ENCODE data around the gene ARID5B.
A peak's percentile ranks its signal among the peaks of the same experiment; 100 is the strongest.

The ARID5B gene

DNA sequence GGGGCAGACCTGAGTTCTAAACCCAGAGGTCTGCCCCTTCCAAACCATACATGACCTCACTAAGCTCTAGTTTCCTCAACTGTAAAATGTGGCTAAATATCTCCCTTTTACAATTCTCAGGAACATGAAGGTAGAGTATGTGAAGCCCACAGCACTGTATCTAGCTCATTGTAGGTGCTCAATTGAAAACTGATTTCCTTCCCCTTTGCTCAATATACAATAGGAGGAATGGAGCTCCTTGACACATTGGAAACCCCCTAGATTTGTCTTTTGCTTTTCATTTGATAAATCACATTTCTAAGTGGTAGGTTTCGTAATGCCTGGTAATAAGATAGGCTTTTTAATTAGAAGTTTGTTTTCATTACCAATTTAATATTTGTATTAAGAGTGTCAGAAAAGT, 153.3 kb downstream of the ARID5B start:
- no peak for DNase-seq
- H3F3A ChIP-seq (ENCODE audit: insufficient read depth, low read length) = peaks cover 20% of the 10 kb centered on the region
- no peaks in the 10 kb centered on the region for H3K9me2 ChIP-seq (replicated peaks; ENCODE audit: insufficient read depth, low read length)
- H3K36me3 ChIP-seq (replicated peaks; ENCODE audit: insufficient read depth, low read length) = peaks cover 21% of the 10 kb centered on the region
- H4K20me1 ChIP-seq (ENCODE audit: insufficient read depth, low read length) = no peaks in the 10 kb centered on the region
- TF ChIP-seq, protein P1, sequence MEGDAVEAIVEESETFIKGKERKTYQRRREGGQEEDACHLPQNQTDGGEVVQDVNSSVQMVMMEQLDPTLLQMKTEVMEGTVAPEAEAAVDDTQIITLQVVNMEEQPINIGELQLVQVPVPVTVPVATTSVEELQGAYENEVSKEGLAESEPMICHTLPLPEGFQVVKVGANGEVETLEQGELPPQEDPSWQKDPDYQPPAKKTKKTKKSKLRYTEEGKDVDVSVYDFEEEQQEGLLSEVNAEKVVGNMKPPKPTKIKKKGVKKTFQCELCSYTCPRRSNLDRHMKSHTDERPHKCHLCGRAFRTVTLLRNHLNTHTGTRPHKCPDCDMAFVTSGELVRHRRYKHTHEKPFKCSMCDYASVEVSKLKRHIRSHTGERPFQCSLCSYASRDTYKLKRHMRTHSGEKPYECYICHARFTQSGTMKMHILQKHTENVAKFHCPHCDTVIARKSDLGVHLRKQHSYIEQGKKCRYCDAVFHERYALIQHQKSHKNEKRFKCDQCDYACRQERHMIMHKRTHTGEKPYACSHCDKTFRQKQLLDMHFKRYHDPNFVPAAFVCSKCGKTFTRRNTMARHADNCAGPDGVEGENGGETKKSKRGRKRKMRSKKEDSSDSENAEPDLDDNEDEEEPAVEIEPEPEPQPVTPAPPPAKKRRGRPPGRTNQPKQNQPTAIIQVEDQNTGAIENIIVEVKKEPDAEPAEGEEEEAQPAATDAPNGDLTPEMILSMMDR (IDR thresholded peaks at IDR 0.05; ENCODE audit: low read length) = no peak
- no peak for TF ChIP-seq EZH2phosphoT487 (IDR thresholded peaks at IDR 0.05; ENCODE audit: low read length)
- no peak for TF ChIP-seq EZH2 (optimal IDR thresholded peaks at IDR 0.05; ENCODE audit: low read depth, low read length)
- H3K9ac ChIP-seq (ENCODE audit: low read length) = peak overlapping the region; percentile 23; the same call in 1 of the 2 replicates
- peaks cover 33% of the 10 kb centered on the region for H3K4me1 ChIP-seq (ENCODE audit: low read length)
- H3K27me3 ChIP-seq (replicated peaks; ENCODE audit: insufficient read depth, low read length) = no peaks in the 10 kb centered on the region
- peak overlapping the region; percentile 94; the same call in 1 of the 2 replicates for H3K27ac ChIP-seq (ENCODE audit: low read length)
- peak overlapping the region; percentile 24; the same call in 1 of the 2 replicates for H3K4me2 ChIP-seq (ENCODE audit: low read depth, low read length)
- H3K4me3 ChIP-seq (ENCODE audit: low read length) = no peak overlapping the region
- no peak overlapping the region for H2AFZ ChIP-seq (ENCODE audit: low read length)
- peaks cover 98% of the 10 kb centered on the region for H3K79me2 ChIP-seq (ENCODE audit: low read length)
- H3K9me3 ChIP-seq (replicated peaks; ENCODE audit: insufficient read depth, low read length) = no peaks in the 10 kb centered on the region

DNA sequence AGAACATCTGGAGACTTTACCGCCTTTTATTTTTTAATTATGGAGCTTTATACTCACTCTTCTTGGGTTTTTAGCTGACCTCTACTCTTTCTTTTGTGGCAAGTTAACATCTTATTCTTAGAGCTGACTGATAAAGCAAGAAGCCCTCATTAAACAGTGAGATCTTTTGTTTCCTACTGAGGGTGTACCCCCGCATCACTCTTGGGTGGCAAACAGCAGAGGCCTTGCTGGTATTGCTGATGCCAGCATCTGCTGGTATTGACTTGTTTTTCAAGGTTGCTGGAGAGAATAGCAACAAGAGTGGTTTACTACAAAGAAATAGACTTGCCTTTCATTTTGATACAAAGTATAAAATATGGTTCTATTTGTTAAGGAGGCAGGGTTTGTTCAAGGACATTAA, 154.7 kb downstream of the ARID5B start:
- Histone ChIP-seq H3K27me3 (replicated peaks; ENCODE audit: insufficient read depth, low read length) (no peaks in the 10 kb centered on the region), H2AFZ (ENCODE audit: low read length) (no peak overlapping the region), H3K79me2 (ENCODE audit: low read length) (peaks cover 100% of the 10 kb centered on the region), H3K27ac (ENCODE audit: low read length) (no peak overlapping the region), H3K4me3 (ENCODE audit: low read length) (no peak overlapping the region), H3K9me2 (replicated peaks; ENCODE audit: insufficient read depth, low read length) (no peaks in the 10 kb centered on the region), H4K20me1 (ENCODE audit: insufficient read depth, low read length) (no peaks in the 10 kb centered on the region), H3K9me3 (replicated peaks; ENCODE audit: insufficient read depth, low read length) (no peaks in the 10 kb centered on the region), H3K36me3 (replicated peaks; ENCODE audit: insufficient read depth, low read length) (peaks cover 29% of the 10 kb centered on the region), H3K4me1 (ENCODE audit: low read length) (peaks cover 33% of the 10 kb centered on the region), H3K9ac (ENCODE audit: low read length) (no peak overlapping the region), H3K4me2 (ENCODE audit: low read depth, low read length) (no peak overlapping the region), H3F3A (ENCODE audit: insufficient read depth, low read length) (peaks cover 8% of the 10 kb centered on the region; the same call in 1 of the 2 replicates)
- TF ChIP-seq EZH2 (optimal IDR thresholded peaks at IDR 0.05; ENCODE audit: low read depth, low read length) = no peak
- no peak for TF ChIP-seq EZH2phosphoT487 (IDR thresholded peaks at IDR 0.05; ENCODE audit: low read length)
- TF ChIP-seq, protein P1 (IDR thresholded peaks at IDR 0.05; ENCODE audit: low read length) = no peak
- DNase-seq = no peak

DNA sequence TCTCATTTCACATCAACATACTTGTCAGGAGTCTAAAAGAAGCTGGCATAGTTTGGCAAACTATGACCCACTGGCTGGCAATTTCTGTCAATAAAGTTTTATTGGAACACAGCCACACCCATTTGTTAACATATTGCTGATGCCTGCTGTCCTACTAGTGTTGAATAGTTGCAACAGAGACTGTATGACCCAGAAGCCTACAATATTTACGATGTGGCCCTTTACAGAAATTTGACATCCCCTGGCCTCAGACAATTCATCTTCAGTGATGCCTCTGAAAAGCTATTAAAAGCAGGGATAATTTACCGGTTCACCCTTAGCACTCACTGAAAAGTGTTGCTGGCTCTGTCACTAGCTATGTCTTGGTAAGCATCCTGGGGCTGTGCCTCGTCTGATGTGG, 155.2 kb downstream of the ARID5B start:
- H3K4me1 ChIP-seq (ENCODE audit: low read length) = peaks cover 33% of the 10 kb centered on the region

More for the DNA sequence above, 155.2 kb downstream of the ARID5B start:
- Histone ChIP-seq H3K36me3 (replicated peaks; ENCODE audit: insufficient read depth, low read length) (peaks cover 29% of the 10 kb centered on the region), H3K79me2 (ENCODE audit: low read length) (peaks cover 100% of the 10 kb centered on the region), H2AFZ (ENCODE audit: low read length) (no peak overlapping the region), H3K9me2 (replicated peaks; ENCODE audit: insufficient read depth, low read length) (no peaks in the 10 kb centered on the region), H3K27me3 (replicated peaks; ENCODE audit: insufficient read depth, low read length) (no peaks in the 10 kb centered on the region), H3K4me2 (ENCODE audit: low read depth, low read length) (no peak overlapping the region), H3K27ac (ENCODE audit: low read length) (no peak overlapping the region), H3F3A (ENCODE audit: insufficient read depth, low read length) (peaks cover 3% of the 10 kb centered on the region; the same call in 1 of the 2 replicates), H3K4me3 (ENCODE audit: low read length) (no peak overlapping the region), H3K9me3 (replicated peaks; ENCODE audit: insufficient read depth, low read length) (no peaks in the 10 kb centered on the region), H3K9ac (ENCODE audit: low read length) (no peak overlapping the region), H4K20me1 (ENCODE audit: insufficient read depth, low read length) (no peaks in the 10 kb centered on the region)
- DNase-seq = no peak
- TF ChIP-seq EZH2 (optimal IDR thresholded peaks at IDR 0.05; ENCODE audit: low read depth, low read length) (no peak), EZH2phosphoT487 (IDR thresholded peaks at IDR 0.05; ENCODE audit: low read length) (no peak)
- TF ChIP-seq, protein P1 (IDR thresholded peaks at IDR 0.05; ENCODE audit: low read length) = no peak
